GM19463 (cell line): ENCODE data around the gene GPS1.

ENCODE experiments used
- ATAC-seq: cut with Tn5 transposase; IDR thresholded peaks from one replicate; pipeline ENCODE4 v1.9.1; 2021; ENCODE audit warnings: mild to moderate bottlenecking, moderate library complexity; ENCODE audit not compliant: unreplicated experiment

Gene GPS1

DNA sequence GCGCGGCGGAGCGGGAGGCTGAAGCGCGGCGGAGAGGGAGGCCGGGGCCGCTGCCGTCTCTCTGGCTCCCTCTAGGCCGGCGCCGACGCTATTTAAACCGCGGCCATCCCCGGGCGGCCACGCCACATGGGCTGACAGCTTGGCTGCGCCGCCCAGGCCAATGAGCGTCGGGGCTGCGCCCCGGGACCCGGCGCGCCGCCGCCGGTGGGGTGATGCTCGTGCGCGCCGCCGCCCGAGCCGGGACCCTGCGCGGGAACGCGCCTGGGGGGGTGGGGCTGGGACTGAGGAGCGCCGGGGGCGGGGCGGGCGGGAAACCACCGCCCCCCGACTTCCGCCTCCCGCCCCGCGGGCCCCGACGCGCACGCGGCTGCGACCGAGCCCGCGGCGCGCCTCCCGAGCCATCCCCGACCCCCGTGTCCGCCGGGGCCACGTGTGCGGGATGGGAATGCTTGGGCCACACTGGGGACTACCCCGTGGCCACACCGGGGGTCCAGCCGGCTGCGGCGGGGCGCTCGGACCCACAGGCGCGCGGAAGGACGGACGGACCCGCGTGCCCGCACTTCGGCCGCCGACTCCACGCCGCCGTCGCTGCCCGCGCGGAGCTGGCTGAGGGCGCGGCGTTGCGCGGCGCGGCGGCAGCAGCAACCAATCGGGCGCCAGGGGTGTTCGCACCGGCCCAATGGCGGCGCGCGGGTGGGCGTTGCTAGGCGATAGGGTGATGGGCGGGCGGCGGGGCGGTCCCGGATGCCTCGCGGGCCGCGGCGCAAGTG is 46.7 kb downstream of the GPS1 start, which contains the start of gene FASN:
Gene FASN, minus strand, starts transcription at position 68 of the 770 bp plus-strand sequence. CDS start 1,791 bp downstream, outside the sequence.
- peak; percentile 73 for ATAC-seq

DNA sequence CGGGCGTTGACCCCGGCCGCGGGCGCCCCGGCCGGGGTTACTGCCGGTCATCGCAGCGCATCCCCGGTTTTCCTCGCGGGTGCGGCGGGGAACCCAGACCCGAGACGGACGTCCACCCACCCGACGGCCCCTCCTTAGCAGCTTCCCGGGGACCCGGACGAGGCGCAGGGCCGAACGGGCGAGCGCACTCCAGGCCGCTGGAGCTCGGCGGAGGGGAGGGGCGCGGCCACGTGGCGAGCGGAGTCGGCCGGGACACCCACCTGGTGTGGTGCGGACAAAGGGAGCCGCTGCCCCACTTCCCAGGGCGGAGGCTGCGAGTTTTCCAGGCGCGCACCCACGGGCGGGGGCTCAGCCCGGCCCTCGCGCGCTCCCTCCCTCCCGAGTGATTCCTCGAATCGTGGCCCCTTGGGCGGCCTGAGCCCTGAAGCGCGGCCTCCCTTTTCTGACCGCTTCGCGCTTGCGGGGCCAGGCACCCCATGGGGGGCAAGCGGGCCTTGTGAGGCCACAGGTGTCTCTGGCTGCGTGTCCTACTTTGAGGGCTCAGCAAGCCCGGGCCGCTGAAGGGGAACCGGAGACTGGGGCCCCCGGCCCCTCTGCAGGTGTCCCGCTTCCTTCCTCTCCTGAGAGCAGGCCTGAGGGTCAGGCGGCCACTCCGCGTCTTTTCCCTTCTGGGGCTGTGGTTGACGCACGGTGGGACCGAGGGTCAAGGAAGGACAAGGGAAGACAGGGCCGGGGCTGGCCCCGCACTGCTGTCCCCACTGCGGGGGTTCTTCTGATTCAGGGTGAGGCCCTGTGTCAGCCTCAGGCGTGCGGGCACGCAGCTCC is 47.5 kb downstream of the GPS1 start:
- ATAC-seq = peak; percentile 4

DNA sequence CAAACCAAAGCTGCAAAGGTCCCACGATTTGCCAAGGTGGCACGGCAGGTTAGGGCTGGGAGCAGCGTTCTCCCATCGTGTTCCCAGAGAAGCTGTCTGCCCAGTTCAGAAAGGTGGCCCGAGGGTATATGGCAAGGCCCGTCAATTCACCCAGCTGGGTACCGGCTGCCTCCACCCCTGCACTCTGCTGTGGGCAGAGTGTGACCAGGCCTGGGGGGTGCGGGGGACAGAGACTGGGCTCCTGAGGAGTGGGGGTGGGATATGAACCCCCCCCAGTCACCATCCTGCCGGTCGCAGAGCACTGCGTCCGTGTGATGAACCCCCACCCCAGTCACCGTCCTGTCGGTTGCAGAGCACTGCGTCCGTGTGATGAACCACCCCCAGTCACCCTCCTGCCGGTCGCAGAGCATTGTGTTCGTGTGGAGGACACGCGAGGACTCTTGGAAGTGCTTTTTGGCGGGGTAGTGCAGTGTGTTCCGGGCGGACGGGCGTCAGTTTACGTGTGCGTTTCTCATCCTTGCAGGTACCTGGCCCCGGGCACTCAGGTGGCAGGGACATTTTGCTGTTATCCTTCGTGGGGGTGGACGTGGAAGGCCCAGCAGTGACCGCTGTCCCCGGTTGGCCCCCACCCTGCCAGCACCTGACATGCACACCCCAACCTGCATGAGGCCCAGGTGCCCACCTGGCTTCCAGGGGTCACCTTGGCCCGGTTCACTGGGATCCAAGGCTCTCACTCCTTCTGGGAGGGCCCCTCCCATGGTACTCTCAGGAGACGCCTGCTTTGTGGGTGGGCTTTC is 49.0 kb downstream of the GPS1 start:
- ATAC-seq = no peak

DNA sequence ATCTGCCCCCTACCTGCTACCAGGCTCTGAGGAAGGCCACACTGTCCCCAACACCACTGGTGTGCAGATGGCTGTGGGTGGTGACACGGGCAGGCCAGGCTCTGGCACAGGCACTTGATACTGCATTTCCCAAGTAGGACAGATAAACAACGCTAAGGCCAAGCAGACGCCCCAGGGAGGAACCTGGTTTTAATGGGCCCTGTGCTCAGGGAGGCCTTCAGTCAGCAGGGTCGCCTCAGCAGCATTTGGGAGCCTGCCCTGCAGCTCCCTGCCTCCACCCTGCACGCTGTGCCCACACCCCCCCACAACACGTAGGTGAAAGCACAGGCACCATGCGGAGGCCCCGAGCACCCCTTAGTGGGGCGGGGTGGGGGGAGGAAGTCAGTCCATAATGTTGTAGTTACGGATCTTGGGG is 49.6 kb downstream of the GPS1 start:
- no peak for ATAC-seq

DNA sequence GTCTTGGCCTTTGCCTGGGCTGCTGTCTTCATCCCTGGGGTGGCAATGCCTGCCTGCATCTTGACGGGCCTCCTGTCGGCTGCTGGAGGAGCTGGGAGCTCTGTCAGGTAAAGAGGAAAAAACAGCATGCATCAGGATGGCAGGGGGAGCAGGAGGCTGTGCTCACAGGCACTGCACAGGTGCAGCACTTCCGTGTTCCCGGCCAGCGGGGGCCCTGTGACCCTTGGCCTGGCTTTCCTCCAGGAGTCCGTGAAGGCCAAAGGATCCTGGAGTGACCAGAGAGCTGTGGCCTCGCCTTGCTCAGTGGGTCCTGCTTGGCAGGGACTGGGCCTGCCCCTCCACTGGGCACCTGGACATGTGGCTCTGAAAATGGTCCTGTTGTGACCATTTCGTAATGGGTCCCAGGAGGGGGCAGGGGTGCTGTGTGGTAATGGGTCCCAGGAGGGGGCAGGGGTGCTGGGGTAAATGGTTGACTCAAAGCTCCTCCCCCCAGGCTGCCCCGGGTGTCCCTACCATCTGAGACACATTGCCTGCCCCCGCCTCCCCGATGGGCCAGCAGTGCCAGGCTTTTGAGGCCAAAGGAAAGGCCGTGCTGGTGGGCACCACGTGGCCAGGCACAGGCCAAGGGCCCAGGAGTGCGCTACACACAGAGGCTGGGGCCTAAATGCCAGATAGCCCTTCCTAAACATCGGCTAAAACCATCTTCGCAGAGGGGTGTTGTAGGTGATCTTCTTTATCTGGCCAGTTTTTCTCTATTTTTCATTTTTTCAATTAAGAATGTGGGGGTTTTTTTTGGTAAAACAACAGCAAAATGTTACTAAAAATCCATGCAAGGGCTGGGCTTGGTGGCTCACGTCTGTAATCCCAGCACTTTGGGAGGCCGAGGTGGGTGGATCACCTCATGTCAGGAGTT is 50.3 kb downstream of the GPS1 start:
- no peak for ATAC-seq

DNA sequence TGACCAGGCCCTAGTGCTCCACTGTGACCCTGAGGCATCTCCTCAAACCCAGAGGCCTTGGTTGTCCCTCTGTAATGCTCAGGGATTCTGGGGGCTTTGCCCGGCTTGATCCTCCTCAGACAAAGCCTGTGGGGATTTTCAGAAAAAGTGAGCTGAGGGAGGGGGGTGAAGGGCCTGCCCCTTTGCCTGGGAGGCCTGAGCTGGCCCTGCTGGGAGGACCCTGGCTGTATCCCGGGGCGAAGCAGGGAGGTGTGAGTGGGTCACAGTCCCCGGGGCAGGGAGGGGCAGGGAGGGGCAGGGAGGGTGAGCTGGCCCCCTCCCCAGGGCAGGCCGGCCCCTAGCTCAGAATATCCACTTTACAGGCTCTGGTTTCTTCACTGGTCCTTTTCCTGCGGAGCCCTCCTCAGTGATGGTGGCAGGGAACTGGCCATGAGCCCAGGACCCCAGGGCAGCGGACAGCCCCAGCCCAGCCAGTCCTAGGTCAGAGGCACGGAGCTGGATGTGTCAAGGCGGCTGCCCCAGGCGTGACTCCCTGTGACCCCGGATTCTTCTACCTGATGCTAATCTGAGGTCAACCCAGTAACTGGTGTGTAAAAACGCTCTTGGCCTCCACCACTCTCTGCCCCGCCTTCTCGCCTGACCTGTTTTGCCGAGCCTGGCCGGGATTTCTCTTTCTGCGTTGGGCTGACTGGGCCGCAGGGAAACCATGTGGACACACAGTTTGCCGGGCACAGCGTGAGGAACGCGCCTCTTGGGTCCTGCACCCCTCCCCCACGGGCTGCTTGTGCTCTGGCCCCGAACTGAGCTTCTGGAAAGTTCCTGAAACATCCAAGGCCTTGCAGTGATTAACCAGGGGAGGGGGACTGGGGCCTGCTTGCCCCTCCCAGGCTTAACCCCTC is 52.1 kb downstream of the GPS1 start:
- no peak for ATAC-seq

DNA sequence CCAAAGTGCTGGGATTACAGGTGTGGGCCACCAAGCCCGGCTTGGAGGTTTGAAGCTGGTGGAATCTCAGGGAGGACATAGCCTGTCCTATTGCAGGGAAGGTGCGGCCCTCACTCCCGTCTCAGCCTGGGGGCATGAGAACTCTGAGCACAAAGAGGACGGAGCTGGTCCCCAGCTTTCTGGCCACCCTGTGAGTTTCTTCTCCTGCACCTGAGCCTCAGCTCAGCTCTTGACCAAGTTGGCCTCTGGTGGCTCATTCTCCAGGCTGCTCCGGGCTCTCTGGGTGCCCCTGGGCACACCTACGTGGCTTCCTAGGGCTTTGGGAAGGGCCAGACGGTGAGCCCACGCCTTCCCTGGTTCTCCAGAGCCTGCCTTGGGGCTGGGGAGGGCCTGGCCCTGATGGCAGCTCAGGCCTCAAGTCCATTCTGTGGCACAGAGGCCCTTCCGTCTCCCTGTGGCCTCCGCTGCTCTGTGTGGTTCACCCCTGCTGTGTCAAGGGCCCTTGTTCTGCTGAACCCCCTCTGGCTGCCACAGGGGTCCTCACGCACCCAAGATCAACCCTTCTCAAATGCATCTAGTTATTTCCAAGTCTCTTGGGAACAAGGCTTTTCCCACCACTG is 53.2 kb downstream of the GPS1 start:
- no peak for ATAC-seq

DNA sequence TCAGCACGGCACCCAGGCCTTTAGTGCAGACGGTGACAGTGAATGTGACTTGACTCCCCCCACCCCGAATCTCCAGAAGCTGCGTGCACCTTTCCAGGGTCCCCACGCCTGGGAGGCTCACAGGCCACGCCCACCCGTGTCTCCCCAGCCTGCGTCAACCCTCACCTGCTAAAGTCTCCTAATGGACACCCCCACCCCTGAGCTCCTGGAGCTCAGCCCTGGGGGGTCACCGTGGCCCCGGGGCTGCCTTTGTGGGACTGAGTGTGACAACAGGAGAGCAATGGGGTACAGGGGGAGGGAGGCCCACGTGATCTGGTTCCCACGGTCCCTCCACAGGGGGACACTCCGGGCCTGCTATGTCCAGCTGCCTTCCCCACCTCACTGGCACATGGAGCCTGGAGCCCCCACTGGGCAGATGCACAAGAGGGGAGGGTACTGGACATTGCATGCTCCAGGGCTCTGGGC is 53.8 kb downstream of the GPS1 start:
- ATAC-seq = no peak

DNA sequence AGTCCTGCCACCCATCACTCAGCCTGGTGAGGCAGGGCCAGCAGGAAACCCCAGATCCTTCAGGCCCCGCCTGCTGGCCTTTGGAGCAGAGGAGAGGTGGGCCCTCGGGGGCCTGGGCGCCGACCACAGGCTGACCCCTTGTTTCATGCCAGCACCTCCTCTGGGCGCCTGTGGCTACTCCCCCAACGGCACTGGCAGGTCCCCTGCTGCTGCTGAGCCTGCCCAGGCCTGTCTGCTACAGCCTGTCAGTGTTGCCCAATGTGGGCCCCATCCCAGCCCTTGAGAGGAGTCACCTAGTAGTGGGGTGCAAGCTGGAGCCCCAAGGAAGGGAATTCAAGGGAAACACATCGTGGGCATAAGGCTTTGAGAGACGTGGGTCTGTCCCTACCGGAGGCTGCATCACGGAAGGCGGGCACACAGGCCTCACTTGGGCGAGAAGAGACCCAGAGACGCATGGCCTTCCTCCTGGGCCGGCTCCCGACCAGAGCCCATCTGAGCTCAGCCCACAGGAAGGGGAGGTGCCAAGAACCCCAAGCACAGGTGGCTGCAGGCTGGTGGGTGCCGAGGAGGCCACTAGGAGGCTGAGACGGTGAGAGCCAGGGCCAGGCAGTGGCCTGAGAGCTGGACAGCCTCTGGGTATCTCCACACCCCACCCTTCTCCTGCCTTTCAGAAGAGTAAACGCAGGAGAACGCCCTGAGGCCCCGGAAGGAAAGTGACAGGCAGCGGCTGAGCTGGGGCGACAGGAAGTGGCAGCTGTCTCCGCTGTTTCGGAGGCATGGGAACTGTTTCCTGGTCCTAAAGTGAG is 54.4 kb downstream of the GPS1 start:
- peak; percentile 91 for ATAC-seq

DNA sequence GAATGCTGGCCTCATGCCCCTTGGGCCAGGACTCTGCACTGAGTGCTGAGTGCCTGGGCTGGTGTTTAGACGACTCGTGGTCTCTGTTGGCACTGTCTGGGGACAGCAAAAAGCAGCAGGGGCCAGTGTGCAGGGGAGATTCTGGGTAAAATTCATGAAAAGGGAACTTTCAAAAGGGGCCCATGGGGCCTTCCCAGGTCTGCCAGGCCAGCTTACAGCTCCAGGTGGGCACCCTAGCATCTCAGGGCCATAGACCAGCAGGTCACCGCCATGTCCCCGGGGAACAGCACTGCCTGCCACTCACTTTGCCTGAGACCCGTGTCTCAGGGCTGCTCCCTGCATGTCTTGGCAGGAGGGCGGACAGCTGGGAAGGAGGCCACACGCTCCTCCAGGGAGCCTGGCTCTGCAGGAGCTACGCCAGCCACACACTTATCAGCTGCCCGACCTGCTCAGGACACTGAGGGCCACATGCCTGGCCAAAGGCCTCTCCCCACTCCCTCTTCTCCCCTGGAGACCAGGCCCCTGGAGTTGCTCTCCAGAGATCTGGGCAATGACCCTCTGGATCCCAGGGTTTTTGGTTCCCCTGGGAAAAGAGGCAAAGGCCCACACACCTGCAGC is 55.1 kb downstream of the GPS1 start:
- ATAC-seq = no peak
